HG02938 (cell line): Measurements from ENCODE around the gene CELF1.
"Not testable (repeated sequence)": the region's sequence is repeated elsewhere in the genome, so short reads cannot be mapped to it uniquely, and the experiment has no call there.

ENCODE experiments used
- ATAC-seq: cut with Tn5 transposase; IDR thresholded peaks from one replicate; pipeline ENCODE4 v1.9.1; 2021; ENCODE audit warnings: mild to moderate bottlenecking, moderate library complexity; ENCODE audit not compliant: unreplicated experiment

The CELF1 gene

DNA sequence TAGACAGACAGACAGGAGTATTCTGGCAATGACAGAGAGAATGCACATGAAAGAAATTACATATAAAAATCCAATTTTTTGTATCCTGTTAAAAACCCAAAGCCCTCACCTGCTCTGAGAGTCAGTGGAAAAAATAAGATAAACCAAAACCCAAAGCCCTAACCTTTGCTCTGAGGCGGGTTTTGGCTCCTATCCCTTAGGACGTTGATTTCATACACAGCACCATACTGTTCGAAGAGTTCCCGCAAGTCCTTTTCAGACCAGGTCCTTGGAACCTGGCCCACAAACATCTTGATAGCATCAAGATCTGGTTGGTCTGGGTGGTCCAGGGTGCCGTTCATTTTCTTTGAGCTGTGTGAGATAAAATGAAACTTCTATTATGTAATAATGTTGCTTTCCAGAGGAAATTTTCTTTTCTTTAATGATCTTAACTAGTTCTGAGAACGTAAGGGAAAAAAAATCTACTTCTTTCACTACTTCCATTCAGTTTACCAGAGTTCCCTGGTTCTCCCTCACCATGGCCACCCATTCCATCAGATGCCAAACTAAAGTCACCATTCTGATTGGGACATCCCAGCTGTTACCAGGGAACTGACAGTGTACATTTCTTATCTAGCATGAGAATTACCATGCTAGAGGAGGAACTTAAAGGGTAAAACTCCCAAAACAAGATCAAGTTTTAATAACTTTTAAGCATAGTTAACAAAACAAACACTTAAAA, 64.1 kb downstream of the CELF1 start:
- ATAC-seq, result no peak

DNA sequence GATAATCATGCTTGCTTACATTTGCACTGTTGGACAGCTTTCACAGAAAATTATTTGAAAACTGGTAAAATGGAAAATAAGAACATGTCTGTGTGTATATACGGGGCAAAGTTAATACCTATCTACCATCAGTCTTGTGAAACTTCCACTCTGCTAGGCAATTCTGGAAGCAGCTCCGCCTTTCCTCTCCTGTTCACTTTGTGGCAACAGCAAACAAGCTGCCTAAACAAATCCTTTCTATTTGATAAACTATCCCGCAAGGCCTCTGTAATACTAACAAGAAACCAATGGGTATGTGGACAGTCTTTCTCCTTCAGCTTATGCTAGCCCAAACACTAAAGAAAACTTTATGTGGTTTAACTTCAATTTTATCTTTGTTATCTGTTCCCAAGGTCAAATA, 64.8 kb downstream of the CELF1 start:
- no peak for ATAC-seq

DNA sequence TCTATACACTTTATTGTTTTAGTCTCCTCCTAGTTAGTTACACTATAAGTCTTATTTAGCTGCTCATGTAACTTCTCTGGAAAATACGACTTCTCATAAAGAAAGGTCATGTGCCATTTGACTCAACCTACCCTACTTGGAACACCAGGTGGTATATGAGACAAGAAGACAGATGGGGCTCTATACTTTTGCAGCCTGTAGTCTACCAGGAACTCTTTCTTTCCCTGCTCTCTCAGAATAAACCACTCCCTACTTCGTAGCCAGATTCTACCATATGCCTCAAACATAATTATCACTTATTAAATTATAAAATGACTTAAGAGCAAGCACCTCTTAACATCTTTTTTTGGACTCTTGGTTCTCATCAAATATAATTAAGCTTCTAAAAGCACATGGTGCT, 65.5 kb downstream of the CELF1 start:
- ATAC-seq, result no peak

DNA sequence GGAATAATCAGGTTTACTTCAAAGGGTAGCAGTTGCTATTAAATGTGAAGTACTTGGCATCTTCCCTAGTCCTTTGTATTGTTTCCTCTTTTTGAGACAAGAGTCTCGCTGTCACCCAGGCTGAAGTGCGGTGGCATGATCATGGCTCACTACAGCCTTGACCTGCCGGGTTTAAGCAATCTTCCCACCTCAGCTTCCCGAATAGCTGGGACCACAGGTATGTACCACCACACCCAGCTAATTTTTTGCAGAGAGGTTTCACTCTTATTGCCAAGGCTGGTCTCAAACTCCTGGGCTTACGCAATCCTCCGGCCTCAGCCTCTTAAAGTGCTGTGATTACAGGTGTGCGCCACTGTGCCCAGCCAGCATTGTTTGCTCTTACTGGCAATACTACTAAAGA, 67.8 kb downstream of the CELF1 start:
- no peak for ATAC-seq

DNA sequence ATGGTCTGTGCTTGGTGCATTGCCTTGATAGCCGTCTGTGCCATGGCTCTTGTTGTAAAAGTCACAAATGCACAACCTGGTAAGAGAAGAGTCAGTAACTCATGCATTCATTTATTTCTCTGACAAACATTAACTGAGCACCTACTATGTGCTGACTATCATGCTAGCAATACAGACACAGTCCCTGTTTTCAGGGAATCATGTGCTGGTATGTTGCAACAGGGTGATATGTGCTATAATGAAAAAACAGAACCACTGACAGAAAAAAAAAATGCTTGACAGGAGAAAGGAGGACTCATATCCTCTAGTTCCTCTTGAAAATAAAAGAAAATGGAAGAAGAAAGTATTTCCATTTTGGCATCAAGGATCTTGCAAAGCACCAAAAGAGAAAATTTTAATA, 69.5 kb downstream of the CELF1 start:
- ATAC-seq, result no peak

DNA sequence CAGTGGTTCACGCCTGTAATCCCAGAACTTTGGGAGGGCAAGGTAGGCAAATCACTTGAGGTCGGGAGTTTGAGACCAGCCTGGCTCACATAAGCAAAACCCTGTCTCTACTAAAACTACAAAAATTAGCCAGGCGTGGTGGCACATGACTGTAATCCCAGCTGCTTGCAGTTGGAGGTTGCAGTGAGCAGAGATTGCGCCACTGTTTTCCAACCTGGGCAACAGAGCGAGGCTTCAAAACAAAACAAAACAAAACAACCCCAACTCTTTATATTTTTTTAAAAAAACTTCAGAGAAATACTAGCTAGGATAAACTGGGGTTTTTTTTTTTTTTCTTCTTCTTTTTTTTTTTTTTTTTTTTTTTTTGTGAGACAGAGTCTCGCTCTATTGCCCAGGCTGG, 72.2 kb downstream of the CELF1 start:
- no peak for ATAC-seq

DNA sequence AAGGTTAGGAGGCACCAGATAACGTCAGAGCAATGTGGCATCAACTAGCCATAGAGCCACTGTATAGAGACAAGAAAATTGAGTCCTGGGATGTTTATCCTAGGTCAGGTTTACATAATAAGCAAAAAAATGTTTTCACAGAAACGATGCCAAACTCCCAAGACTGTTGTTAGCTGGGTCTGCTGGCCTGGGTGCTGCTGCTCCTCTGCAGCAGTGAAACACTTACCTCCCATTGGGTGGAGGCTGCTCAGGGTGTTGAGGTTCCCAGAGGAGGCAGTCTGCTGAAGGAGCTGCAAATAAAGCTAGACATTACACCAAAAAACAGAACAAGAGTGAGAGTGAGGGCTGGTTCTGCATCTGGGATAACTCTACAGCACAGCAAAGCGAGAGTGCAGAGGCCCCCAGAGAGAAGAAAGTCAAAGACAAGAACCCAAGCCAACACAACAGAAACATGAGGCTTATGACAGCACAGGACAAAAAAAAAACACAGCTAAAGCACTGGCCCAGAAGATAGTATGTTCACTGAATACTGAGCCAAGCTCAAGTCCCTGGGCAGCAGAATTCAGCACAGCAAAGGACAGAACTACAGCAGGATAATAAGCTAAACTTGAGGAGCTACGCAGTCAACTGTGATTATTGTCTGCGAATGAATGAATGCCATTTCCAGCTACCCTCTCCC, 74.1 kb downstream of the CELF1 start:
- ATAC-seq, result no peak

DNA sequence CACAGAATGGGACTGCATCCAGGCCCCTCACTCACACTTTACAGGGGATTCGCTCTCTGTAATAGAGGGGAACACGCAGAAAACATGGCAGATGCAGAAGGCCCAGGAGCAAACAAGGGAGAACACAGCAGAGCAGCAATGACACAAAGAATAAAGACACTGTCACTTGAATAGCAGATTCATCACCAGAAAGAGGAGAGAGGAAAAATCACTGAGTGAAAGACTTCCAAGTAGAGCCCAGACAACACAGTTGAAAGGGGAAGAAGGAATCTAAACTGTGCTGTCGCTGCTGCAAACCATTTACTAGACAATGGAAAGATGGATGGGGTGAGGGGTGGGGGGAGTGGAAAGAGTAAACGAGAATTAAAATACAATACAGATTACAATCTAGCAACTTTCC, 75.2 kb downstream of the CELF1 start:
- no peak for ATAC-seq

DNA sequence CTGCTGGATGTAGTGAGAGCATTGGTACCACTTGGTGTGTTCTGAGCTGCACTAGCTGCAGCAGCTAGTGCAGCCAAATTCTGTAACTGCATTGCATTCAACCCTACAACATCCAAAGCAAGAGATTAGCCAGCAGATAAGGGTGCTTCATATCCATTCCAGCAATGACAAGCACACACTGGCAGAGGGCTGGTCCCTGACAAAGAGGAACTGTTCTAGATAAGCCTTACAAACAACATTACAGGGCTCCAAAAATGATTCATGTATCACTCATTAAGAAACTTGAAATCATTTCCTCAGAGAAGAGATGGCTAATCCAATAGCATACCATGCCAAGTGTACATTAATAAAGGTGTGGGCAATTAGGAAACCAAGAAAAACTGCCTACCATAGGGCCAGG, 75.6 kb downstream of the CELF1 start:
- ATAC-seq, result no peak

DNA sequence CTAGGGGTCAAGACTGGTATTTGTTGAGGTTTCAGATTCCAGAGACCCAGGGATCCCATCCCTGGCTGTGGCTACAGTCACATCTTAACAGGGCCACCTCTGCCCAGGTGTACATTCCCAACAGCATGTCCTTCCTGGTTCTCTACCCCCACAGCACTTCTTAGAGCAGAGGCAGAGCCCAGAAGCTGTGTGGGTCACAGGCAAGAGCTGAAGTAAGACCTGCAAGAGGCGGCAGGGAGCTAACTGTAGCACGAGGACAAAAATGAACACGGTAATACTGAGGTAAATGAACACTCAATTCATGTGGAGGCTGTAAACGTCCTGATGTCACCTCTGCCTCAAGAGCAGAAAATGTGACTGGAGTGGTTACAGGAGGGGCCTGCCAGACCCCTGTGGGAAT, 82.3 kb downstream of the CELF1 start:
- no peak for ATAC-seq

DNA sequence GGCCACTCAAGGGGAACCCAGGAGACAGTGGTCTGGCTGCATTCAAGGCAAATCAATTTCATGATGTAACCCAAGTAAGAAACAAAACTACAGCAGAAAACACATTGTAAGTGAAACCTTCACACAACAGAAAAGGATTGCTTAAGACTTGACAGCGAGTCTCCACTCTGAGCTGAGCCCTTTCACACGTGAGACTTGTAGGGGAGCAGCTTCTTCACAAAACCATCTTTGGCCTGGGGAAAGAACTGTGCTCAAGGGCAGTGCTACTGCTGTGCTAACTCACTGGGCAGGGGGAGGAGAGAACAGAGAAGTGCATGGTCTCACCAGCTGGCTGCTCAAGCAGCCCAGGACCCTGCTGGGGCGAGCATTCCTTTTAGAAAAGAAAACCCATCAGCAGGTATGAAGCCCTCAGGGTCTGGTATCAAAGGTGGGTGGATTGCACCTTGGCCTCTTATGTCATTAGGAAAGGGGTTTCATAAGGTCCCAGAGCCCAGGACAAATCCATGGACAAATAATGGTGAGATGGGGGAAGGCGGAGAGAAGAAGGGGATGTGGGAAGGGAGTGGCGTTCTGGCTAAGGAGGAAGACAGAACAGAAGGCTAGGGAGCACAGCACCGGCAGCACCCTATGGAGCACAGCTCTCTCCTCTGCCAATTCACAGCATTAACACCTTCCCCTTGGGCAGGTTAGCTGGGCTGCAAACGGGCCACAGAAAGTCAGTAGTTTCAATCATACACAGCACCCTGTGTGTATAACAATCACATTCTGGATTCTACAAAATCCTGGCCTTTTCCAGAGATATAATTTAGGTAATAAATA, 83.4 kb downstream of the CELF1 start:
- no peak for ATAC-seq

DNA sequence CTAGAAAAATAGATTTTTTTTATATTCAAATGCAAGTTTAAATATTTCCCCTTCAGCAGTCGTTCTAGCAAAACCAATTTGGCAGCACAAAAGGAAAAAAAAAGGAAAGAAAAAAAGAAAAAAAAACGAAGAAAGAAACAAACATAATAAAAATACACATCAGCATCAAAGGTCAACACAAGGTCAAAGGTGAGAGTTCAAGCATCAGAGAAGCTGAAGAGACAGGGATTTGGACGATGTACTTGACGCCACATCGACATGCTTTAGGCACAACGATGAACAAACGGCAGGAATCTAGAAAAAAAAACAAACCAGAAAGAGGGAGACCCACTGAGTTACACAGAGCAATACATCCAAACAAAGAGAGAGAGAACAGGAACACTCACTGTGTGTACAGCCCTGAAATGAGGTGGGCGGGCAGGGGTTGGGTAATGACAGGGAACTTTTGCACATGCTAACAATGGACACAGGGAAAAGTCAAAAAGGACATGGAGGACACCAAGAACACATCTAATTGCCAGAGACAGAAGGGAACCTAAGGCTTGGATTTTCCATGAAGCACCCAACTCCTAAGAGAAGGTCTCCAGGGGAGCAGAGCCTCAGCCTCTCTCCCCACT, 84.2 kb downstream of the CELF1 start:
- no peak for ATAC-seq

DNA sequence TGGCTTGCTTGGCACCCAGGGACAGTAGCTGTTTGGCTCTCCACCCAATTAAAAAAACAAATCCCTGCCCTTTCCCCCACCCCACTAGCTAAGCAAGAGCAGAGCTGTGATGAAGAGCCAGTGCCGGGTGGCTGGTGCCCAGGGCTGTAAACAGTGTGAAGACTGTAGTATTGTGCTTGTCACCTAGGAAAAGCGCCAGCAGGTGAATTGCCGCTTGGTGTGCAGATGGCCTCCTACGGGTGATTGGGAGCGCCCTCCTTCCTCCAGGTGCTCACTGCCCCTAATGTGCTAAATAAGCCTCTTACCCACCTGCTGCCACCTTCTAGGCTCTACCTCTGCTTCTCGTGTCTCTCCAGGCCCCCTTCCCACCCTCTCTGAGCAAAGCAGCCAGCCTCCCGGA, 85.6 kb downstream of the CELF1 start:
- ATAC-seq, result no peak

DNA sequence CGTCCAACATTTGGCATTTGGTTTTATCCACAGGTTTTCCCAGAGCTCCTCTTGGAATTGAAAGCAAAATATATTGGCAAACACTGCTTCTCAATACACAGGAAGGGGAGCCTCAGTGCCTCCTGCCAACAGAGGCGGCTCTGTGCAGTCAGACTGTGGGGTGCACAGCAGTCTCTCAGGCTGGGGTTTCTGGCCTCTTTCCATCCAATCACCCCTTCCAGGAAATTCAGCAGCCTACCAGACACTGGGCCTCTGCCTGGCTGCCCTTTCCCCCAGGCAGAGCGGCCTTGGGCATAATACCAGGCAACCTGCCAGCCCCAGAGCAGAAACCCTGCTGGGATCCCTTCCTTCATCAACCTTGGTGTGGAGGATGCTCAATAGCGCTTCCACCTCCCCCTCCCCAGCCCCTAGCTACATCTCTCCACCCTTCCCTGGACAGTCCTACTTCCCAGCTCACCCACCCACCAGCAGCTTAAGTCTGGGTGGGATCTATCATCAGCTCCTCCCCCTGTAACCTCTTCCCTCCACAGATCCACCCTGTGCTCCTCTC, 86.2 kb downstream of the CELF1 start:
- no peak for ATAC-seq

DNA sequence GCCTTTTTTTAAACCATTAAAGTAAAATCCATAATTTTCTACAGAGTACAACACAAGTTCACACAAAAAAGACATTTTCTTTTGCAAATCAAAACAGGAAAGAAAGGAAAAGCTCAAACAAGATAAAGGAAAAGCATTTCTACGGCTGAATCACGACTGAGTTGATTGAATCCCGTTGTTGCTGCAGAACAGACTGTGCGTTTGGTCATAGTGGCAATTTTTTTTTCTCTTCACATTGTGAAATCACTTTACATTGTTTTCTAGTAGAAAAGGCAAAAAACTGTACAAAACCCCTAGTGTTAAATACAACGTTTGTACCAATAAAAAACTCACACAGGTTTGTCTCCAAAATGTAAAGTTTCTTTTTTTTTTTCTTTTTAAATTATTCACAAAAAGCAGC, 86.7 kb downstream of the CELF1 start:
- no peak for ATAC-seq

DNA sequence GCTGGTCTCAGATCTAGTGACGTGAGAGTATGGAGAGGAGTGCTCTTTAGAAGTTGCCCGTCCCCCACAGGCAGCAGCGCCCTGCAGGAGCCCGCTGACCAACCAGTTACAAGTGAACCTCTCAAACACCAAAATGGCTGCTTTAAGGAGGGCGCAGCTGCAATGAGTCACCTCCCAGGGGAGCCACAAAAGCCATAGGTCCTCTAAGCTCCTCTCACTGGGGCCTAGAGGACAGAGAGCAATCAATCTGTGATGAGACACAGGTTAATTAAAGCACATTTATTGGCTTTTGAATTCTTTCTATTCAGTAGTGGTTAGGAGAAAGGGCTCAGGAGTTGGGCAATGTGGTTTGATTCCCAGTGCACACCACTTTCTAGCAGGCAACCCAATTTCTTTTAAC, 88.4 kb downstream of the CELF1 start:
- no peak for ATAC-seq

DNA sequence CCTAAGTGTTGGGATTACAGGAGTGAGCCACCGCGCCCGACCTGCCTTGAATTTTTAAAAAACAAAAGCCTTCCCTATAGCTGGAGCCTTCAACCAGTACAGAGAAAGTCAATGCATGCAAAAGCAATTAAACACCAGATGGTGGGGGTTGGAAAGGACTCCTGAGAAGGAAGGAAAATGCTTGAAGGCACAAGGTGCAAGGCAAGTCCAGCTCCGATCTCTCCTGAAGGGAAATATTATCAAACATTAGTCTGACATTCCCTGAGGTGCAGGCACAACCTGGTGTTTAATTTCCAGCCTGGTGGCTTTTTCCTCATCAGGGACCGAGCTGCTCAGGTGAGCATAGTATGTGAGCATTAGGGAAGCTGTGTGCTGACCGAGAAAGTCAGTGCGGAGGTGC, 91.1 kb downstream of the CELF1 start:
- ATAC-seq, result no peak

DNA sequence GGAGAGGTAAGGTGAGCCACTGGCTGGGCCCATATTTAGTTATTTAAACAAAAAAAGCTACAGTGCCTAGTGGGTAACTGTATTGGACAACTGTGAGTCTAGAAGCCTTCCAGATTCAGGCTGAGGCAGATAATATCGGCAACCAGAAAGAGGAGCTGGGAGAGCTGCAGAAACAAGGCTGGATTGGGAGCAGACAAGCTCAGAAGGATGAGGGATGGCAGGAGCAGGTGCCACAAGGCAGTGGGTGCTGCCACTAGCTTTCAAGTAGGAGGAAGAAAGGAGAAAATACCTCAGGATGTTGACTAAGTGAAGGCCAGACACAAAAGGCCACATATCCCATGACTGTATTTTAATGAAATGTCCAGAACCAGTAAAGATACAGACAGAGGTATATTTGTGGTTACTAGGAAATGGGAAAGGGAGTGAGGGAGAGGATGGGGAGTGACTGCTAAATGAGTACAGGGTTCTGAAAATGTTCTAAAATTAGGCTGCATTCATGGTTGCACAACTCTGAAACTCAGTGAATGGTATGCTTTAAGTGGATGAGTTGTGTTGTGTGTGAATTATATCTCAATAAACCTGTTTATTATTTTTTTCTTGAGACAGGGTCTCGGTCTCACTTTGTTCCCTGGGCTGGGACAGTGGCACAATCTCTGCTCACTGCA, 92.2 kb downstream of the CELF1 start:
- no peak for ATAC-seq

DNA sequence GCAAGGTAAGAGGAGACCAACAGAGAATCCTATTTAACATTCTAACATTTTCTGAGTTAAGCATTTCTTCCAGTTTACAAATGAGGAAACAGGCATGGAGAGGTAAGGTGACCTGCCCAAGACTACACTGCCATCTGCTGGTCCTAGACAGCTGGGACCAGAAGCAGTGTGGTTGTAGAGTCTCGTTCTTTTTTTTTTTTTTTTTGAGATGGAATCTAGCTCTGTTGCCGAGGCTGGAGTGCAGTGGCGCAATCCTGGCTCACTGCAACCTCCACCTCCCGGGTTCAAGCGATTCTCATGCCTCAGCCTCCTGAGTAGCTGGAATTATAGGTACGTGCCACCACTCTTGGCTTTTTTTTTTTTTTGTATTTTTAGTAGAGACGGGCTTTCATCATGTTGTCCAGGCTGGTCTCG, 98.7 kb downstream of the CELF1 start:
- ATAC-seq, result not testable (repeated sequence)

DNA sequence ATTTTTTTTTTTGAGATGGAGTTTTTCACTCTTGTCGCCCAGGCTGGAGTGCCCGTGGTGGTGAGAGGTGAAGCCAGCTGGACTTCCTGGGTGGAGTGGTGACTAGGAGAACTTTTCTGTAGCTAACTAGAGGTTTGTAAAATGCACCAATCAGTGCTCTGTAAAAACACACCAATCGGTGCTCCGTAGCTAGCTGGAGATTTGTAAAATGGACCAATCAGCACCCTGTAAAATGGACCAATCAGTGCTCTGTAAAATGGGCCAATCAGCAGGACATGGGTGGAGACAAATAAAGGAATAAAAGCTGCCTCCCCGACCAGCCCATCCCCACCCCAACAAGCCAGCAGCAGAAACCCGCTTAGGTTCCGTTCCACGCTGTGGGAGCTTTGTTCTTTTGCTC, 99.6 kb downstream of the CELF1 start:
- ATAC-seq, result no peak

DNA sequence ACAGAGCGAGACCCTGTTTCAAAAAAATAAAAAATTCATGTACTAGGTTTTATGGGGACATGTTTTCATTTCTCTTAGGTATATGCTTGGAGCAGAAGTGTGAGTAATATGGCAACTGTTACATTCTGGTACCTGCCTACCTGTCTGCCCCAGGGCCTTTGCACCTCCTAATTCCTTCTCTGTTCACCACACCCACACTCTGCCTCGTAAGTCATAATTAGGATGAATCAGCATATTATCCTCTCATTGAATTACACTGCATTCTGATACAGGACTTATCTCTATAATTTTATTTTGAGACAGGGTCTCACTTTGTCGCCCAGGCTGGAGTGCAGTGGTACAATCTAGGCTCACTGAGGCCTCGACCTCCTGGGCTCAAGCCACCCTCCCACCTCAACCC, 100.9 kb downstream of the CELF1 start:
- ATAC-seq, result no peak
